ENCODE measurements around the gene BEND5. TPM values are rescaled to one million over a fixed set of nuclear protein-coding genes. Genes with fewer than 3 reads are reported as not detected.

The BEND5 gene
- total RNA-seq, 1 experiment from 2014 or later: not detected

GRCh38 chr1:48710915-48711314 lies 65.8 kb downstream of the BEND5 start:
- no TSS peak for BruUV-seq (replicated peaks)
- POLR2A ChIA-PET (ENCODE audit: unreplicated experiment): no interaction called here
- intact Hi-C loops (cut with micrococcal nuclease; ENCODE audit: unreplicated experiment): no loop called here

GRCh38 chr1:48710318-48710717 lies 66.4 kb downstream of the BEND5 start:
- ChIA-PET CTCF (no interaction called here), POLR2A (ENCODE audit: unreplicated experiment) (no interaction called here)
- no peaks in the 10 kb centered on the region for H3K36me3 ChIP-seq (ENCODE audit: low read depth)
- H3F3A ChIP-seq (ENCODE audit: insufficient read depth, low read depth): no peaks in the 10 kb centered on the region
- no peak overlapping the region for H3K4me3 ChIP-seq
- H3K27ac ChIP-seq: no peak overlapping the region
- no peak for DNase-seq
- no peak overlapping the region for H2AFZ ChIP-seq
- no peaks in the 10 kb centered on the region for H3K4me1 ChIP-seq (replicated peaks; ENCODE audit: insufficient read depth)
- H3K9me3 ChIP-seq (ENCODE audit: insufficient read depth, low read depth): no peaks in the 10 kb centered on the region; the same call in 1 of the 2 replicates
- no peak for TF ChIP-seq CTCF (conservative IDR thresholded peaks at IDR 0.05)
- no peak for TF ChIP-seq EZH2 (IDR thresholded peaks at IDR 0.05; ENCODE audit: low read depth)
- H3K79me2 ChIP-seq (ENCODE audit: low read depth): no peaks in the 10 kb centered on the region
- no peaks in the 10 kb centered on the region for H3K27me3 ChIP-seq (ENCODE audit: insufficient read depth, low read depth)
- intact Hi-C loops (cut with micrococcal nuclease; ENCODE audit: unreplicated experiment): no loop called here
- no peak overlapping the region for H3K4me2 ChIP-seq
- BruUV-seq (replicated peaks): no TSS peak
- no peaks in the 10 kb centered on the region for H3K9me2 ChIP-seq (ENCODE audit: insufficient read depth)
- no peaks in the 10 kb centered on the region for H4K20me1 ChIP-seq (ENCODE audit: insufficient read depth)

More at GRCh38 chr1:48710915-48711314, 65.8 kb downstream of the BEND5 start:
- H3K27ac ChIP-seq: no peak overlapping the region
- no peak for DNase-seq
- no peak overlapping the region for H3K4me3 ChIP-seq
- no peaks in the 10 kb centered on the region for H3K36me3 ChIP-seq (ENCODE audit: low read depth)
- H3K27me3 ChIP-seq (ENCODE audit: insufficient read depth, low read depth): no peaks in the 10 kb centered on the region
- H3K4me1 ChIP-seq (replicated peaks; ENCODE audit: insufficient read depth): no peaks in the 10 kb centered on the region
- TF ChIP-seq EZH2 (IDR thresholded peaks at IDR 0.05; ENCODE audit: low read depth) (no peak), CTCF (conservative IDR thresholded peaks at IDR 0.05) (no peak)
- H4K20me1 ChIP-seq (ENCODE audit: insufficient read depth): no peaks in the 10 kb centered on the region
- H2AFZ ChIP-seq: no peak overlapping the region
- H3F3A ChIP-seq (ENCODE audit: insufficient read depth, low read depth): no peaks in the 10 kb centered on the region
- CTCF ChIA-PET: no interaction called here
- no peaks in the 10 kb centered on the region for H3K9me3 ChIP-seq (ENCODE audit: insufficient read depth, low read depth)
- H3K79me2 ChIP-seq (ENCODE audit: low read depth): no peaks in the 10 kb centered on the region
- no peaks in the 10 kb centered on the region for H3K9me2 ChIP-seq (ENCODE audit: insufficient read depth)
- H3K4me2 ChIP-seq: no peak overlapping the region

- TF ChIP-seq CTCF (conservative IDR thresholded peaks at IDR 0.05) (no peak), EZH2 (IDR thresholded peaks at IDR 0.05; ENCODE audit: low read depth) (no peak)
- CTCF ChIA-PET: interaction anchor here (1.1 kb wide), 1 partner anchor 55 kb away, joined by 3 read pairs; no protein-coding TSS in a partner anchor
- POLR2A ChIA-PET (ENCODE audit: unreplicated experiment): no interaction called here
These were observed 72.0 kb downstream of the BEND5 start for GRCh38 chr1:48704736-48705135.

More at GRCh38 chr1:48704736-48705135, 72.0 kb downstream of the BEND5 start:
- no peaks in the 10 kb centered on the region for H3K9me2 ChIP-seq (ENCODE audit: insufficient read depth)
- DNase-seq: no peak
- no TSS peak for BruUV-seq (replicated peaks)
- intact Hi-C loops (cut with micrococcal nuclease; ENCODE audit: unreplicated experiment): no loop called here
- no peaks in the 10 kb centered on the region for H3K4me1 ChIP-seq (replicated peaks; ENCODE audit: insufficient read depth)
- no peak overlapping the region for H2AFZ ChIP-seq
- H3K4me3 ChIP-seq: no peak overlapping the region
- no peaks in the 10 kb centered on the region for H3K36me3 ChIP-seq (ENCODE audit: low read depth)
- H4K20me1 ChIP-seq (ENCODE audit: insufficient read depth): no peaks in the 10 kb centered on the region
- H3K9me3 ChIP-seq (ENCODE audit: insufficient read depth, low read depth): no peaks in the 10 kb centered on the region; the same call in 1 of the 2 replicates
- no peaks in the 10 kb centered on the region for H3K79me2 ChIP-seq (ENCODE audit: low read depth)
- no peaks in the 10 kb centered on the region for H3F3A ChIP-seq (ENCODE audit: insufficient read depth, low read depth)
- no peak overlapping the region for H3K4me2 ChIP-seq
- no peaks in the 10 kb centered on the region for H3K27me3 ChIP-seq (ENCODE audit: insufficient read depth, low read depth)
- H3K27ac ChIP-seq: no peak overlapping the region

Data from PC-9 (cell line).